Smooth muscle cell (in vitro differentiated cells): Measurements from ENCODE around the gene PLTP. TPM values are rescaled to one million over a fixed set of nuclear protein-coding genes. Genes with fewer than 3 reads are reported as not detected.
"Not testable (repeated sequence)": the region's sequence is repeated elsewhere in the genome, so short reads cannot be mapped to it uniquely, and the experiment has no call there.

ENCODE experiments used
- DNase-seq: peaks from one replicate; lab custom pipeline; 2025; ENCODE audit not compliant: unreplicated experiment; lab: John Stamatoyannopoulos, UW
- H2AFZ ChIP-seq: fragments of 200-600 bp; sonication (generic); 2 replicates; pipeline ENCODE4 v1.6.0; 2016; ENCODE audit warnings: antibody characterized with exemption, low read depth, mild to moderate bottlenecking
- H3F3A ChIP-seq: fragments of 200-600 bp; sonication (generic); 2 replicates; pipeline ENCODE4 v1.6.0; 2017; ENCODE audit warnings: antibody characterized with exemption, low read depth
- H3K27ac ChIP-seq: fragments of 200-600 bp; sonication (generic); 2 replicates; pipeline ENCODE4 v1.5.1; 2016; ENCODE audit warnings: low read depth, mild to moderate bottlenecking
- H3K27me3 ChIP-seq: fragments of 200-600 bp; sonication (generic); 2 replicates; pipeline ENCODE4 v1.6.1; 2016; ENCODE audit warnings: low read depth, mild to moderate bottlenecking
- H3K36me3 ChIP-seq: fragments of 200-600 bp; sonication (generic); 2 replicates; pipeline ENCODE4 v1.5.1; 2016; ENCODE audit warnings: low read depth
- H3K4me1 ChIP-seq: fragments of 200-600 bp; sonication (generic); 2 replicates; pipeline ENCODE4 v1.5.1; 2016; ENCODE audit warnings: low read depth
- H3K4me2 ChIP-seq: fragments of 200-600 bp; sonication (generic); 2 replicates; pipeline ENCODE4 v1.6.0; 2016; ENCODE audit warnings: mild to moderate bottlenecking
- H3K4me3 ChIP-seq: fragments of 200-600 bp; sonication (generic); 2 replicates; pipeline ENCODE4 v1.5.1; 2016; ENCODE audit warnings: mild to moderate bottlenecking
- H3K79me2 ChIP-seq: fragments of 200-600 bp; sonication (generic); 2 replicates; pipeline ENCODE4 v1.6.0; 2016; ENCODE audit warnings: low read depth, mild to moderate bottlenecking
- H3K9ac ChIP-seq: fragments of 200-600 bp; sonication (generic); 2 replicates; pipeline ENCODE4 v1.6.0; 2016; ENCODE audit warnings: low read depth
- H3K9me3 ChIP-seq: fragments of 200-600 bp; sonication (generic); replicated peaks from 2 replicates; pipeline ENCODE4 v1.5.1; 2016; ENCODE audit warnings: low read depth
- H4K20me1 ChIP-seq: fragments of 200-600 bp; sonication (generic); 2 replicates; pipeline ENCODE4 v1.6.0; 2016; ENCODE audit warnings: low read depth
- CTCF ChIP-seq: fragments of 200-600 bp; sonication (generic); IDR thresholded peaks from 2 replicates; pipeline ENCODE4 v1.5.1; 2017; ENCODE audit warnings: borderline replicate concordance, mild to moderate bottlenecking, antibody characterized with exemption; ENCODE audit not compliant: insufficient read depth, poor library complexity, severe bottlenecking
- WGBS: methylation state at CpG from one replicate; pipeline ENCODE4 v1.1.7; 2016; ENCODE audit warnings: low lambda C conversion rate; 5-methylcytosine and 5-hydroxymethylcytosine counted together
- polyA plus RNA-seq: library from polyadenylated mRNA; unstranded; fragments of >200 nt; fragmentation: Nextera tagmentation; extraction: Ambion mirVana; gene quantifications from 2 replicates; pipeline ENCODE4 v1.2.1, GENCODE V29; 2016
- total RNA-seq: library from RNA; depleted of rRNA; stranded (reverse); fragments of >200 nt; gene quantifications from 2 replicates; pipeline ENCODE4 v1.2.3, GENCODE V29; 2014

The PLTP gene
- total and polyA plus RNA-seq, 2 experiments from 2014 or later, result 81.0 to 262 TPM

DNA sequence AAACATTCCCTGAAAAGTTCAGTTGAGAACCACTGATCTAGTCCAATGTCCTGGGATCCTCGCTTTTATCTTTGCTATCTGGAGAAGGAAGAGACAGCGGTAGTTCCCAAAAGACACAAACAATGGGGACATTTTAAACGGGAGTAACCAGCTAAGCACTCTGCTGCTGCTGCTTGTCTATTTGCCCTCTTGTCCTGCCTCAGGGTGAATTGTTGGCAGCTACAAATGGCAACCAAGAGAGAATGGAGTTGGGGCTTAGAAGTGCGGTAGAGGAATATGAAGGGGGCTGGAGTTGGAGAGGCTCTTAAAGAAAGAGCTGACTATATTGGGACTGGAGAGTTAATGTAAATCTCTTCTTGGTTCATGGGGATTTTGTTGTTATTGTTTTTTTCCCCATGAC, 37.4 kb downstream of the PLTP start:
- no peaks in the 10 kb centered on the region for H3F3A ChIP-seq
- H3K9ac ChIP-seq, result no peak overlapping the region
- H3K27me3 ChIP-seq, result no peaks in the 10 kb centered on the region
- no peaks in the 10 kb centered on the region for H3K9me3 ChIP-seq
- no peak for DNase-seq
- no peaks in the 10 kb centered on the region for H3K4me1 ChIP-seq
- no peak overlapping the region for H3K4me3 ChIP-seq
- no peak overlapping the region for H2AFZ ChIP-seq
- 71% methylated on average over 4 of the region's 4 CpGs for WGBS
- H3K27ac ChIP-seq, result no peak overlapping the region
- H4K20me1 ChIP-seq, result no peaks in the 10 kb centered on the region
- no peak for TF ChIP-seq CTCF
- no peaks in the 10 kb centered on the region for H3K79me2 ChIP-seq
- H3K36me3 ChIP-seq, result peaks cover 4% of the 10 kb centered on the region
- H3K4me2 ChIP-seq, result no peak overlapping the region

DNA sequence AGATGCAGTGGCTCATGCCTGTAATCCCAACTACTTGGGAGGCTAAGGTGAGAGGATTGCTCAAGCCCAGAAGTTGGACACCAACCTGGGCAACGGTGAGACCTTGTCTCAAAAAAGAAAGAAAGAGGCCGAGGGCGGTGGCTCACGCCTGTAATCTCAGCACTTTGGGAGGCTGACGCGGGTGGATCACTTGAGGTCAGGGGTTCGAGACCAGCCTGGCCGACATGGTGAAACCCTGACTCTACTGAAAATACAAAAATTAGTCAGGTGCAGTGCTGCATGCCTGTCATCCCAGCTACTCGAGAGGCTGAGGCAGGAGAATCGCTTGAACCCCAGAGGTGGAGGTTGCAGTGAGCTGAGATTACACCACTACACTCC, 37.9 kb downstream of the PLTP start:
- H3K9me3 ChIP-seq, H3F3A ChIP-seq, H3K27me3 ChIP-seq, H3K27ac ChIP-seq, H3K4me2 ChIP-seq, H2AFZ ChIP-seq, H3K4me1 ChIP-seq, H3K9ac ChIP-seq, H4K20me1 ChIP-seq, DNase-seq, H3K36me3 ChIP-seq, H3K4me3 ChIP-seq, H3K79me2 ChIP-seq: not testable (repeated sequence)
- 95% methylated on average over 10 of the region's 10 CpGs for WGBS

- Histone ChIP-seq H3K4me1 (no peaks in the 10 kb centered on the region), H3K27me3 (no peaks in the 10 kb centered on the region), H3K9me3 (no peaks in the 10 kb centered on the region), H3K79me2 (no peaks in the 10 kb centered on the region), H2AFZ (no peak overlapping the region), H3K36me3 (peaks cover 4% of the 10 kb centered on the region), H3K4me3 (no peak overlapping the region), H3K27ac (no peak overlapping the region), H3K9ac (no peak overlapping the region), H3F3A (no peaks in the 10 kb centered on the region), H3K4me2 (no peak overlapping the region), H4K20me1 (no peaks in the 10 kb centered on the region)
- 93% methylated on average over 1 of the region's 1 CpG for WGBS
- TF ChIP-seq CTCF, result no peak
- no peak for DNase-seq
Measured at GRCh38 chr20:45873409-45874103, 38.4 kb downstream of the PLTP start.

- no peaks in the 10 kb centered on the region for H3K9me3 ChIP-seq
- H3K9ac ChIP-seq, result no peak overlapping the region
- H3K27ac ChIP-seq, result no peak overlapping the region
- no peaks in the 10 kb centered on the region for H3K79me2 ChIP-seq
- 91% methylated on average over 4 of the region's 4 CpGs for WGBS
- H3K4me3 ChIP-seq, result no peak overlapping the region
- no peaks in the 10 kb centered on the region for H4K20me1 ChIP-seq
- no peaks in the 10 kb centered on the region for H3K4me1 ChIP-seq
- TF ChIP-seq CTCF, result no peak
- no peaks in the 10 kb centered on the region for H3F3A ChIP-seq
- no peak overlapping the region for H2AFZ ChIP-seq
- H3K27me3 ChIP-seq, result no peaks in the 10 kb centered on the region
- H3K4me2 ChIP-seq, result no peak overlapping the region
- H3K36me3 ChIP-seq, result peaks cover 4% of the 10 kb centered on the region
- DNase-seq, result no peak
Measured at GRCh38 chr20:45872626-45873025, 39.3 kb downstream of the PLTP start.
